ENCODE measurements around the gene ZNF500.

ZNF500 gene

DNA sequence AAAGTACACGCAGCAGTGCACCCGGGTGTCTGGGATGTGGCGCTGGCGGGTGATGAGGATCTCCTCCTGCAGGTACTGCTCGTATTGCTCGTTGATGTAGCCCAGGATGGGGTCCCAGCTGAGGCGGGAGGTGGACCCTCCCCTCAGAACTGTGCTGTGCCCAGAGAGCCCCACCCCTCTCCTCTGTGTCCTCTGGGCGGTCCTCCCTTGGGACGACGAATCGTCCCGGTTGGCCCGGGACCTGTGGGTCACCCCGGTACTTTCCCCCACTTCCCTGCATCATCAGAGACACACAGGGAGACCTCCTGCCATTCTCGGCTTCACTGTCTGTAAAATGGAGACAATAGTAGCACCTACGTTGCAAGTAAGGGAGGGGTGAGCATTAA is 17.0 kb upstream of the ZNF500 start:
- no peaks in the 10 kb centered on the region for H3K36me3 ChIP-seq (ENCODE audit: low read length)
- no peaks in the 10 kb centered on the region for H3K27me3 ChIP-seq (ENCODE audit: low read length)
- no peak overlapping the region for H3K4me3 ChIP-seq (ENCODE audit: insufficient read depth, low read length, poor library complexity, severe bottlenecking)
- no peaks in the 10 kb centered on the region for H4K20me1 ChIP-seq (ENCODE audit: low read depth, low read length)
- no peak overlapping the region for H3K4me2 ChIP-seq (ENCODE audit: low read depth, low read length, poor library complexity, severe bottlenecking)
- H3K9me3 ChIP-seq (ENCODE audit: insufficient read depth, low read length), result no peaks in the 10 kb centered on the region
- no peaks in the 10 kb centered on the region for H3K79me2 ChIP-seq (ENCODE audit: insufficient read depth, low read length)
- no peak for TF ChIP-seq EZH2phosphoT487 (conservative IDR thresholded peaks at IDR 0.05; ENCODE audit: low read length)
- TF ChIP-seq, protein P1, sequence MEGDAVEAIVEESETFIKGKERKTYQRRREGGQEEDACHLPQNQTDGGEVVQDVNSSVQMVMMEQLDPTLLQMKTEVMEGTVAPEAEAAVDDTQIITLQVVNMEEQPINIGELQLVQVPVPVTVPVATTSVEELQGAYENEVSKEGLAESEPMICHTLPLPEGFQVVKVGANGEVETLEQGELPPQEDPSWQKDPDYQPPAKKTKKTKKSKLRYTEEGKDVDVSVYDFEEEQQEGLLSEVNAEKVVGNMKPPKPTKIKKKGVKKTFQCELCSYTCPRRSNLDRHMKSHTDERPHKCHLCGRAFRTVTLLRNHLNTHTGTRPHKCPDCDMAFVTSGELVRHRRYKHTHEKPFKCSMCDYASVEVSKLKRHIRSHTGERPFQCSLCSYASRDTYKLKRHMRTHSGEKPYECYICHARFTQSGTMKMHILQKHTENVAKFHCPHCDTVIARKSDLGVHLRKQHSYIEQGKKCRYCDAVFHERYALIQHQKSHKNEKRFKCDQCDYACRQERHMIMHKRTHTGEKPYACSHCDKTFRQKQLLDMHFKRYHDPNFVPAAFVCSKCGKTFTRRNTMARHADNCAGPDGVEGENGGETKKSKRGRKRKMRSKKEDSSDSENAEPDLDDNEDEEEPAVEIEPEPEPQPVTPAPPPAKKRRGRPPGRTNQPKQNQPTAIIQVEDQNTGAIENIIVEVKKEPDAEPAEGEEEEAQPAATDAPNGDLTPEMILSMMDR (IDR thresholded peaks at IDR 0.05; ENCODE audit: insufficient read depth, low read length, poor library complexity, severe bottlenecking), result no peak
- no peaks in the 10 kb centered on the region for H3F3A ChIP-seq (ENCODE audit: insufficient read depth)
- no peak overlapping the region for H3K27ac ChIP-seq (ENCODE audit: low read depth, low read length)
- no peaks in the 10 kb centered on the region for H3K9me2 ChIP-seq (replicated peaks; ENCODE audit: insufficient read depth, low read length)
- no peak overlapping the region for H2AFZ ChIP-seq (ENCODE audit: low read depth, low read length, severe bottlenecking)
- H3K9ac ChIP-seq (ENCODE audit: low read length), result no peak overlapping the region

DNA sequence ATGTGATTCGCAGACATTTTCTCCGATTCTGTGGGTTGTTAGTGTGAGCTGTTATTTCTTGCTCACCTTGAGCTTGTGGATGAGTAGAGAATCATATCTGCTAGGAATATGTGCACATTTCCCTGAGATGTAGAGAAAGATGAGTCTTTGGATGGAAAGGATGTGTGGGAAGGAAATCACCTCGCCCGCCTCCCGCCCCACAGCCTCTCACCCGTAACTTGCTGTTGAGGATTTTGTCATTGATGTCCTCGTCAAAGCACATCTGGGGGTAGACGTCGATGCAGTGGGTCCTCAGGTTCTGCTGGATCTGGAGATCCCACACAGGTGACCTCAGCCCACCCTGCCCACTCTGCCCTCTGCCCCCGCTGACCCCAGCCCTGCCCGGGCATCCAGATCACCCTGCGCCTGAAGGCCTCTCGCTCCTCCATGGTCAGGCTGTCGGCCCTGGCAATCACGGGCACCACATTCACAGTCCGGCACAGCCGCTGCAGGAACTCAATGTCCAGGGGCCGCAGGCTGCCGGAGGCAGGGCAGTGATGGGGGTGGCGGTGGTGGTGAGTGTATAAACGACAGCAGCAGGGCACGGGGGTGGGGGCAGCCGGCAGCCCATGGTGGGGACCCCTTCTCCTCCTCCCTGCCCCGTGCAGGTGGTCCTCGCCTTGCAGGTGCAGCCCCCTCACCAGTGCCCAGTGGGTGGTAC is 16.4 kb upstream of the ZNF500 start:
- Histone ChIP-seq H3K27me3 (ENCODE audit: low read length) (no peaks in the 10 kb centered on the region), H3K9ac (ENCODE audit: low read length) (no peak overlapping the region), H3K9me2 (replicated peaks; ENCODE audit: insufficient read depth, low read length) (no peaks in the 10 kb centered on the region), H4K20me1 (ENCODE audit: low read depth, low read length) (no peaks in the 10 kb centered on the region), H3K27ac (ENCODE audit: low read depth, low read length) (no peak overlapping the region), H3K4me3 (ENCODE audit: insufficient read depth, low read length, poor library complexity, severe bottlenecking) (no peak overlapping the region), H2AFZ (ENCODE audit: low read depth, low read length, severe bottlenecking) (no peak overlapping the region), H3K9me3 (ENCODE audit: insufficient read depth, low read length) (no peaks in the 10 kb centered on the region), H3F3A (ENCODE audit: insufficient read depth) (no peaks in the 10 kb centered on the region), H3K4me2 (ENCODE audit: low read depth, low read length, poor library complexity, severe bottlenecking) (no peak overlapping the region), H3K79me2 (ENCODE audit: insufficient read depth, low read length) (no peaks in the 10 kb centered on the region), H3K36me3 (ENCODE audit: low read length) (no peaks in the 10 kb centered on the region)
- TF ChIP-seq EZH2phosphoT487 (conservative IDR thresholded peaks at IDR 0.05; ENCODE audit: low read length), result no peak
- TF ChIP-seq, protein P1 (IDR thresholded peaks at IDR 0.05; ENCODE audit: insufficient read depth, low read length, poor library complexity, severe bottlenecking), result no peak

DNA sequence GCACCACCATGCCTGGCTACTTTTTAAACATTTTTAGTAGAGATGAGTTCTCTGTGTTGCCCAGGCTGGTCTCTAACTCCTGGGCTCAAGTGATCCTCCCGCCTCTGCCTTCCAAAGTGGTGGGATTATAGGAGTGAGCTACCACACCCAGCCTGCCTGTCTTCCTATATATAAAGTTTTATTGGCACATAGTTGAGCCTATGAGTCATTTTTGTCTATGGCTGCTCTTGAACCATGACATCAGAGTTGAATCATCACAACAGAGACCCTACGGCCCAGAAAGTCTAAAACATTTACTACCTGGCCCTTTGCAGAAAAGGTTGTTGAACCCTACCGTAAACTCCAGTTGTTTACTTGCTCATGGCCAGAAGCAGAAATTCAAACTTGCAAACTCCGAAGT is 13.3 kb upstream of the ZNF500 start:
- Histone ChIP-seq H3K9ac (ENCODE audit: low read length) (no peak overlapping the region), H3K36me3 (ENCODE audit: low read length) (no peaks in the 10 kb centered on the region), H2AFZ (ENCODE audit: low read depth, low read length, severe bottlenecking) (no peak overlapping the region), H3F3A (ENCODE audit: insufficient read depth) (no peaks in the 10 kb centered on the region), H3K4me2 (ENCODE audit: low read depth, low read length, poor library complexity, severe bottlenecking) (no peak overlapping the region), H3K4me3 (ENCODE audit: insufficient read depth, low read length, poor library complexity, severe bottlenecking) (no peak overlapping the region), H3K9me3 (ENCODE audit: insufficient read depth, low read length) (no peaks in the 10 kb centered on the region), H3K27ac (ENCODE audit: low read depth, low read length) (no peak overlapping the region), H3K27me3 (ENCODE audit: low read length) (no peaks in the 10 kb centered on the region), H3K79me2 (ENCODE audit: insufficient read depth, low read length) (no peaks in the 10 kb centered on the region), H4K20me1 (ENCODE audit: low read depth, low read length) (no peaks in the 10 kb centered on the region), H3K9me2 (replicated peaks; ENCODE audit: insufficient read depth, low read length) (no peaks in the 10 kb centered on the region)
- no peak for TF ChIP-seq EZH2phosphoT487 (conservative IDR thresholded peaks at IDR 0.05; ENCODE audit: low read length)
- TF ChIP-seq, protein P1 (IDR thresholded peaks at IDR 0.05; ENCODE audit: insufficient read depth, low read length, poor library complexity, severe bottlenecking), result no peak

Data from SU-DHL-6 (cell line).